Body of pancreas (tissue), 4 donors: ENCODE results near the gene ZNF8. TPM values are rescaled to one million over a fixed set of nuclear protein-coding genes. Genes with fewer than 3 reads are reported as not detected.

ENCODE experiments used
- ATAC-seq: fragments of 150-250 bp; one replicate; pipeline ENCODE4 v1.9.1; 2016
- DNase-seq, 4 donors: peaks; one replicate each; pipeline ENCODE4 v3.0.0-alpha.2; 2019
- H3K27ac ChIP-seq, 4 donors: fragments of 200-600 bp; sonication (generic); 1 replicate in 3 of 4; 2 replicates in 1 of 4; pipeline versions ENCODE4 v1.5.1 to v1.6.1; 2016 to 2019; ENCODE audit warnings: mild to moderate bottlenecking in 1 of 4, mixed read lengths in 1 of 4, moderate library complexity in 1 of 4
- H3K27me3 ChIP-seq, 2 donors: fragments of 200-600 bp; sonication (generic); one replicate each; pipeline ENCODE4 v1.6.0; 2016; ENCODE audit warnings: mild to moderate bottlenecking in 1 of 2
- H3K36me3 ChIP-seq, 2 donors: fragments of 200-600 bp; sonication (generic); replicated peaks in 1 of 2; 2 replicates each; pipeline ENCODE4 v1.5.1; 2016; ENCODE audit warnings: low read depth in 2 of 2; ENCODE audit not compliant: insufficient read depth in 1 of 2
- H3K4me1 ChIP-seq: fragments of 200-600 bp; sonication (generic); one replicate; pipeline ENCODE4 v1.6.0; 2016
- H3K4me3 ChIP-seq, 2 donors: fragments of 200-600 bp; sonication (generic); 1 replicate in 1 of 2; 2 replicates in 1 of 2; pipeline ENCODE4 v1.5.1; 2016 to 2019
- H3K9me3 ChIP-seq, 3 donors: fragments of 200-600 bp; sonication (generic); 1 replicate in 2 of 3; 2 replicates in 1 of 3; pipeline ENCODE4 v1.5.1; 2016
- CTCF ChIP-seq, 7 experiments: fragments of 450-650 bp in 4 of 7; fragments of 200-600 bp in 3 of 7; sonication (generic) in 3 of 7; IDR thresholded peaks; one replicate each; pipeline ENCODE4 v1.5.1; 2016 to 2019; ENCODE audit warnings: antibody characterized with exemption in 7 of 7
- POLR2A ChIP-seq, 3 donors: fragments of 450-650 bp; IDR thresholded peaks; one replicate each; pipeline ENCODE4 v1.6.1; 2016; ENCODE audit warnings: antibody characterized with exemption in 3 of 3, mild to moderate bottlenecking in 2 of 3
- WGBS, 2 donors: methylation state at CpG; one replicate each; pipeline ENCODE4 v1.1.5; 2017; 5-methylcytosine and 5-hydroxymethylcytosine counted together
- intact Hi-C: fragments of 100-400 bp; cut with DNase I; formaldehyde crosslinking; loops from one replicate; pipeline ENCODE4 v1.15.1; 2023
- total RNA-seq, 2 donors: library from RNA; depleted of rRNA; stranded (reverse); fragments of >200 nt; gene quantifications; one replicate each; pipeline ENCODE4 v1.1.0, GENCODE V29; 2016

The ZNF8 gene
- total RNA-seq, 2 donors from 2014 or later: 3.6 to 4.6 TPM

GRCh38 chr19:58326914-58327726 lies 48.4 kb downstream of the ZNF8 start, which contains the start of gene ZSCAN22:
ZSCAN22 (plus strand) TSS chr19:58326994; CDS start chr19:58334803, 7,809 bp downstream.
- peak within 1 kb of the TSS; percentile 37 to 82 for H3K4me3 ChIP-seq
- H3K36me3 ChIP-seq: no peaks in the 10 kb centered on the region
- H3K27me3 ChIP-seq: no peaks in the 10 kb centered on the region
- H3K9me3 ChIP-seq: no peaks in the 10 kb centered on the region
- peak within 1 kb of the TSS; percentile 77 to 95 (median 90) for H3K27ac ChIP-seq
- whole genome bisulfite sequencing, 2 donors: 0% methylated on average over 43 to 62 of the region's 62 CpGs
- TF ChIP-seq POLR2A (IDR thresholded peaks at IDR 0.05) (peak in 2 of 3 donors; percentile 73 to 74), CTCF (IDR thresholded peaks at IDR 0.05) (peak in 3 of 7 experiments; percentile 4 to 27 (median 22))
- DNase-seq: peak; percentile 96 to 99 (median 98)
- intact Hi-C loops: no loop called here
- H3K4me1 ChIP-seq: peaks cover 24% of the 10 kb centered on the region
- peak; percentile 96 for ATAC-seq

GRCh38 chr19:58328999-58329398 lies 50.2 kb downstream of the ZNF8 start:
- Histone ChIP-seq H3K27ac (no peak overlapping the region), H3K36me3 (no peaks in the 10 kb centered on the region), H3K4me1 (peaks cover 24% of the 10 kb centered on the region), H3K9me3 (no peaks in the 10 kb centered on the region), H3K4me3 (no peak overlapping the region), H3K27me3 (no peaks in the 10 kb centered on the region)
- TF ChIP-seq CTCF (IDR thresholded peaks at IDR 0.05) (no peak), POLR2A (IDR thresholded peaks at IDR 0.05) (no peak)
- 68 to 80% methylated on average over 10 of the region's 10 CpGs for WGBS, 2 donors
- ATAC-seq (no peak), DNase-seq (no peak)
- intact Hi-C loops: no loop called here

- intact Hi-C loops: no loop called here
- DNase-seq (no peak), ATAC-seq (no peak)
- no peaks in the 10 kb centered on the region for H3K9me3 ChIP-seq
- WGBS, 2 donors: 67 to 77% methylated on average over 4 of the region's 4 CpGs
- H3K4me1 ChIP-seq: peaks cover 21% of the 10 kb centered on the region
- no peaks in the 10 kb centered on the region for H3K27me3 ChIP-seq
- TF ChIP-seq CTCF (IDR thresholded peaks at IDR 0.05) (no peak), POLR2A (IDR thresholded peaks at IDR 0.05) (no peak)
- no peaks in the 10 kb centered on the region for H3K36me3 ChIP-seq
- H3K27ac ChIP-seq: no peak overlapping the region
- no peak overlapping the region for H3K4me3 ChIP-seq
Observed at GRCh38 chr19:58330458-58330857, 51.7 kb downstream of the ZNF8 start.

GRCh38 chr19:58332697-58333096 lies 53.9 kb downstream of the ZNF8 start:
- TF ChIP-seq CTCF (IDR thresholded peaks at IDR 0.05) (no peak), POLR2A (IDR thresholded peaks at IDR 0.05) (no peak)
- ATAC-seq (no peak), DNase-seq (no peak)
- no peak overlapping the region for H3K4me3 ChIP-seq
- intact Hi-C loops: no loop called here
- no peaks in the 10 kb centered on the region for H3K36me3 ChIP-seq
- no peaks in the 10 kb centered on the region for H3K9me3 ChIP-seq
- no peaks in the 10 kb centered on the region for H3K27me3 ChIP-seq
- peaks cover 8% of the 10 kb centered on the region for H3K4me1 ChIP-seq
- no peak overlapping the region for H3K27ac ChIP-seq
- WGBS, 2 donors: 82 to 89% methylated on average over 1 of the region's 1 CpG
